ENCODE results near the gene COL26A1. TPM values are rescaled to one million over a fixed set of nuclear protein-coding genes. Genes with fewer than 3 reads are reported as not detected.

COL26A1 gene
- total and polyA plus RNA-seq, 7 experiments from 2014 or later, result 0.24 TPM; not detected in 6

GRCh38 chr7:101543242-101543766, 180.6 kb downstream of the COL26A1 start:
- Histone ChIP-seq H3K4me1 (ENCODE audit: control insufficient read depth in 2 of 2, insufficient read depth in 2 of 2, low read length in 2 of 2) (no peaks in the 10 kb centered on the region), H3K27ac (ENCODE audit: low read depth, low read length) (no peak overlapping the region), H3K27me3 (ENCODE audit: control insufficient read depth in 2 of 2, insufficient read depth in 2 of 2, low read length in 2 of 2) (no peaks in the 10 kb centered on the region), H3K4me3 (ENCODE audit: low read length) (no peak overlapping the region), H3K36me3 (ENCODE audit: control insufficient read depth in 2 of 3, insufficient read depth in 3 of 3, low read length in 3 of 3) (no peaks in the 10 kb centered on the region), H3K9me3 (ENCODE audit: control insufficient read depth in 2 of 3, low read length in 3 of 3) (no peaks in the 10 kb centered on the region)
- H3K4me3 Mint-ChIP-seq, result no peak overlapping the region
- H3K4me1 Mint-ChIP-seq, result peaks cover 0 to 5% (median 0%) of the 10 kb centered on the region in 7 donors
- peak in 1 of 9 donors; percentile 4 for DNase-seq
- H3K9me3 Mint-ChIP-seq, result no peaks in the 10 kb centered on the region
- ChIA-PET CTCF (interaction anchor here (0.6 to 3.0 kb wide), 11 partner anchors 9 to 848 kb away, joined by 3 to 29 read pairs (median 3); no protein-coding TSS in a partner anchor), POLR2A (no interaction called here)
- H3K36me3 Mint-ChIP-seq, result no peaks in the 10 kb centered on the region
- no peak overlapping the region for H3K27ac Mint-ChIP-seq
- intact Hi-C loops (cut with micrococcal nuclease), result loop anchor here (1.0 to 5.0 kb wide), 5 partner anchors 59 to 849 kb away; no protein-coding TSS in a partner anchor
- ATAC-seq, result no peak
- H3K27me3 Mint-ChIP-seq, result peaks cover 0 to 5% (median 0%) of the 10 kb centered on the region in 5 donors

- intact Hi-C loops (cut with micrococcal nuclease), result loop anchor here (1.0 to 5.0 kb wide), 5 partner anchors 58 to 848 kb away; no protein-coding TSS in a partner anchor
- H3K27ac Mint-ChIP-seq, result no peak overlapping the region
Measured at GRCh38 chr7:101543846-101544245, 181.2 kb downstream of the COL26A1 start.

GRCh38 chr7:101545441-101546190, 182.9 kb downstream of the COL26A1 start:
- H3K4me3 ChIP-seq (ENCODE audit: low read length), result no peak overlapping the region
- no peaks in the 10 kb centered on the region for H3K27me3 ChIP-seq (ENCODE audit: control insufficient read depth in 2 of 2, insufficient read depth in 2 of 2, low read length in 2 of 2)
- POLR2A ChIA-PET, result no interaction called here
- H3K9me3 ChIP-seq (ENCODE audit: control insufficient read depth in 2 of 3, low read length in 3 of 3), result no peaks in the 10 kb centered on the region
- CTCF ChIA-PET, result no interaction called here
- H3K27ac Mint-ChIP-seq, result no peak overlapping the region
- H3K4me1 ChIP-seq (ENCODE audit: control insufficient read depth in 2 of 2, insufficient read depth in 2 of 2, low read length in 2 of 2), result no peaks in the 10 kb centered on the region
- no peaks in the 10 kb centered on the region for H3K36me3 Mint-ChIP-seq
- H3K4me3 Mint-ChIP-seq, result no peak overlapping the region
- peaks cover 0 to 5% (median 0%) of the 10 kb centered on the region in 7 donors for H3K4me1 Mint-ChIP-seq
- no peak overlapping the region for H3K27ac ChIP-seq (ENCODE audit: low read depth, low read length)
- no peak for DNase-seq
- H3K27me3 Mint-ChIP-seq, result peaks cover 0 to 5% (median 0%) of the 10 kb centered on the region in 5 donors
- intact Hi-C loops (cut with micrococcal nuclease), result no loop called here
- no peaks in the 10 kb centered on the region for H3K9me3 Mint-ChIP-seq
- ATAC-seq, result no peak
- no peaks in the 10 kb centered on the region for H3K36me3 ChIP-seq (ENCODE audit: control insufficient read depth in 2 of 3, insufficient read depth in 3 of 3, low read length in 3 of 3)

More at GRCh38 chr7:101543846-101544245, 181.2 kb downstream of the COL26A1 start:
- peaks cover 0 to 5% (median 0%) of the 10 kb centered on the region in 7 donors for H3K4me1 Mint-ChIP-seq
- H3K4me3 ChIP-seq (ENCODE audit: low read length), result no peak overlapping the region
- ATAC-seq, result no peak
- H3K9me3 Mint-ChIP-seq, result no peaks in the 10 kb centered on the region
- H3K27me3 ChIP-seq (ENCODE audit: control insufficient read depth in 2 of 2, insufficient read depth in 2 of 2, low read length in 2 of 2), result no peaks in the 10 kb centered on the region
- no peaks in the 10 kb centered on the region for H3K36me3 Mint-ChIP-seq
- no peaks in the 10 kb centered on the region for H3K36me3 ChIP-seq (ENCODE audit: control insufficient read depth in 2 of 3, insufficient read depth in 3 of 3, low read length in 3 of 3)
- H3K4me1 ChIP-seq (ENCODE audit: control insufficient read depth in 2 of 2, insufficient read depth in 2 of 2, low read length in 2 of 2), result no peaks in the 10 kb centered on the region
- DNase-seq, result peak in 1 of 9 donors; percentile 5
- ChIA-PET CTCF (interaction anchor here (0.7 to 3.0 kb wide), 6 partner anchors 8 to 728 kb away, joined by 3 to 29 read pairs (median 4); no protein-coding TSS in a partner anchor), POLR2A (no interaction called here)
- H3K9me3 ChIP-seq (ENCODE audit: control insufficient read depth in 2 of 3, low read length in 3 of 3), result no peaks in the 10 kb centered on the region
- no peak overlapping the region for H3K4me3 Mint-ChIP-seq
- H3K27ac ChIP-seq (ENCODE audit: low read depth, low read length), result no peak overlapping the region
- peaks cover 0 to 5% (median 0%) of the 10 kb centered on the region in 5 donors for H3K27me3 Mint-ChIP-seq

- no peaks in the 10 kb centered on the region for H3K4me1 ChIP-seq (ENCODE audit: control insufficient read depth in 2 of 2, insufficient read depth in 2 of 2, low read length in 2 of 2)
- no peaks in the 10 kb centered on the region for H3K27me3 ChIP-seq (ENCODE audit: control insufficient read depth in 2 of 2, insufficient read depth in 2 of 2, low read length in 2 of 2)
- peaks cover 0 to 5% (median 0%) of the 10 kb centered on the region in 7 donors for H3K4me1 Mint-ChIP-seq
- POLR2A ChIA-PET, result no interaction called here
- no peaks in the 10 kb centered on the region for H3K9me3 ChIP-seq (ENCODE audit: control insufficient read depth in 2 of 3, low read length in 3 of 3)
- peak overlapping the region in 1 of 9 donors; percentile 59 for H3K27ac Mint-ChIP-seq
- no peaks in the 10 kb centered on the region for H3K9me3 Mint-ChIP-seq
- peaks cover 0 to 5% (median 0%) of the 10 kb centered on the region in 5 donors for H3K27me3 Mint-ChIP-seq
- no peak overlapping the region for H3K4me3 Mint-ChIP-seq
- H3K27ac ChIP-seq (ENCODE audit: low read depth, low read length), result no peak overlapping the region
- H3K4me3 ChIP-seq (ENCODE audit: low read length), result no peak overlapping the region
- no peak for DNase-seq
- ATAC-seq, result no peak
- intact Hi-C loops (cut with micrococcal nuclease), result no loop called here
- CTCF ChIA-PET, result no interaction called here
- no peaks in the 10 kb centered on the region for H3K36me3 ChIP-seq (ENCODE audit: control insufficient read depth in 2 of 3, insufficient read depth in 3 of 3, low read length in 3 of 3)
- H3K36me3 Mint-ChIP-seq, result no peaks in the 10 kb centered on the region
Measured at GRCh38 chr7:101546308-101546936, 183.7 kb downstream of the COL26A1 start.

GRCh38 chr7:101547022-101547915, 184.6 kb downstream of the COL26A1 start:
- Histone ChIP-seq H3K36me3 (ENCODE audit: control insufficient read depth in 2 of 3, insufficient read depth in 3 of 3, low read length in 3 of 3) (no peaks in the 10 kb centered on the region), H3K27me3 (ENCODE audit: control insufficient read depth in 2 of 2, insufficient read depth in 2 of 2, low read length in 2 of 2) (no peaks in the 10 kb centered on the region), H3K4me3 (ENCODE audit: low read length) (no peak overlapping the region), H3K27ac (ENCODE audit: low read depth, low read length) (no peak overlapping the region), H3K9me3 (ENCODE audit: control insufficient read depth in 2 of 3, low read length in 3 of 3) (no peaks in the 10 kb centered on the region), H3K4me1 (ENCODE audit: control insufficient read depth in 2 of 2, insufficient read depth in 2 of 2, low read length in 2 of 2) (no peaks in the 10 kb centered on the region)
- peaks cover 0 to 5% (median 0%) of the 10 kb centered on the region in 7 donors for H3K4me1 Mint-ChIP-seq
- H3K9me3 Mint-ChIP-seq, result no peaks in the 10 kb centered on the region
- peak in 1 of 9 donors; percentile 5 for DNase-seq
- CTCF ChIA-PET, result no interaction called here
- intact Hi-C loops (cut with micrococcal nuclease), result no loop called here
- no peak for ATAC-seq
- peaks cover 0 to 5% (median 0%) of the 10 kb centered on the region in 5 donors for H3K27me3 Mint-ChIP-seq
- POLR2A ChIA-PET, result no interaction called here
- H3K27ac Mint-ChIP-seq, result no peak overlapping the region
- H3K36me3 Mint-ChIP-seq, result no peaks in the 10 kb centered on the region
- no peak overlapping the region for H3K4me3 Mint-ChIP-seq

- Mint-ChIP-seq H3K27ac (no peak overlapping the region), H3K36me3 (no peaks in the 10 kb centered on the region), H3K4me3 (no peak overlapping the region), H3K9me3 (no peaks in the 10 kb centered on the region), H3K27me3 (peaks cover 0 to 4% (median 0%) of the 10 kb centered on the region in 5 donors), H3K4me1 (no peaks in the 10 kb centered on the region)
- no peaks in the 10 kb centered on the region for H3K9me3 ChIP-seq (ENCODE audit: control insufficient read depth in 2 of 3, low read length in 3 of 3)
- intact Hi-C loops (cut with micrococcal nuclease), result no loop called here
- POLR2A ChIA-PET, result no interaction called here
- no peaks in the 10 kb centered on the region for H3K36me3 ChIP-seq (ENCODE audit: control insufficient read depth in 2 of 3, insufficient read depth in 3 of 3, low read length in 3 of 3)
- CTCF ChIA-PET, result no interaction called here
- H3K27ac ChIP-seq (ENCODE audit: low read depth, low read length), result no peak overlapping the region
- DNase-seq (no peak), ATAC-seq (no peak)
- H3K27me3 ChIP-seq (ENCODE audit: control insufficient read depth in 2 of 2, insufficient read depth in 2 of 2, low read length in 2 of 2), result no peaks in the 10 kb centered on the region
- H3K4me3 ChIP-seq (ENCODE audit: low read length), result no peak overlapping the region
- H3K4me1 ChIP-seq (ENCODE audit: control insufficient read depth in 2 of 2, insufficient read depth in 2 of 2, low read length in 2 of 2), result no peaks in the 10 kb centered on the region
Measured at GRCh38 chr7:101547916-101548661, 185.4 kb downstream of the COL26A1 start.

Measured in naive thymus-derived CD4-positive, alpha-beta T cell (primary cell).